ENCODE measurements around the gene SELENOO.

DNA sequence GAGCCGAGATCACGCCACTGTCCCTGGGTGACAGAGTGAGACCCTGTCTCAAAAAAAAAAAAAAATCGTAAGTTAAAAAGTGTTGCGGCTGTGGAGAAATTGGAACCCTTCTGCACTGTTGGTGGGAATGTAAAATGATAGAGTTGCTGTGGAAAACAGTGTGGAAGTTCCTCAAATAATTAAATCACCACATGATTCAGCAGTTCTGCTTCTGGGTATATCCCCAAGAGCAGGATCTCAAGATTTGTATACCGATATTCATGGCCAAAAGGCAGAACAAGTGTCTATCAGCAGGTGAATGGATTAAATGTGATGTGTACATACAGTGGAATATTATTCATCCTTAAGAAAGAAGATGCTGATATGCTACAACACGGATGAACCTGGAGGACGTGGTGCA is 3.8 kb downstream of the SELENOO start:
- TF ChIP-seq, protein P1, sequence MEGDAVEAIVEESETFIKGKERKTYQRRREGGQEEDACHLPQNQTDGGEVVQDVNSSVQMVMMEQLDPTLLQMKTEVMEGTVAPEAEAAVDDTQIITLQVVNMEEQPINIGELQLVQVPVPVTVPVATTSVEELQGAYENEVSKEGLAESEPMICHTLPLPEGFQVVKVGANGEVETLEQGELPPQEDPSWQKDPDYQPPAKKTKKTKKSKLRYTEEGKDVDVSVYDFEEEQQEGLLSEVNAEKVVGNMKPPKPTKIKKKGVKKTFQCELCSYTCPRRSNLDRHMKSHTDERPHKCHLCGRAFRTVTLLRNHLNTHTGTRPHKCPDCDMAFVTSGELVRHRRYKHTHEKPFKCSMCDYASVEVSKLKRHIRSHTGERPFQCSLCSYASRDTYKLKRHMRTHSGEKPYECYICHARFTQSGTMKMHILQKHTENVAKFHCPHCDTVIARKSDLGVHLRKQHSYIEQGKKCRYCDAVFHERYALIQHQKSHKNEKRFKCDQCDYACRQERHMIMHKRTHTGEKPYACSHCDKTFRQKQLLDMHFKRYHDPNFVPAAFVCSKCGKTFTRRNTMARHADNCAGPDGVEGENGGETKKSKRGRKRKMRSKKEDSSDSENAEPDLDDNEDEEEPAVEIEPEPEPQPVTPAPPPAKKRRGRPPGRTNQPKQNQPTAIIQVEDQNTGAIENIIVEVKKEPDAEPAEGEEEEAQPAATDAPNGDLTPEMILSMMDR (IDR thresholded peaks at IDR 0.05), result no peak
- TF ChIP-seq POLR2A (IDR thresholded peaks at IDR 0.05), result no peak

All from right lobe of liver (tissue), 4 donors.